T-cell (primary cell): ENCODE data around the gene DCTPP1. TPM values are rescaled to one million over a fixed set of nuclear protein-coding genes. Genes with fewer than 3 reads are reported as not detected.
A peak's percentile ranks its signal among the peaks of the same experiment; 100 is the strongest.

ENCODE experiments used
- ATAC-seq, 4 experiments: fragments of 200-7000 bp in 3 of 4; fragments of 150-1000 bp in 1 of 4; cut with Tn5 transposase; replicated peaks in 1 of 4; 1 replicate in 3 of 4; 2 replicates in 1 of 4; pipeline ENCODE4 v1.10.0; 2021; ENCODE audit warnings: moderate library complexity in 3 of 4, mild to moderate bottlenecking in 2 of 4, moderate number of reproducible peaks in 1 of 4
- CTCF ChIA-PET, 2 donors: fragments of 300-600 bp; sonication (Branson Sonifier 250); formaldehyde crosslinking; loops; one replicate each; lab custom pipeline; 2022; ENCODE audit warnings: antibody characterized with exemption in 2 of 2; lab: Charles Lee
- POLR2A ChIA-PET, 2 donors: fragments of 300-600 bp; sonication (Branson Sonifier 250); formaldehyde crosslinking; loops; one replicate each; lab custom pipeline; 2022; ENCODE audit warnings: antibody characterized with exemption in 2 of 2; lab: Charles Lee
- DNase-seq, 35 experiments: peaks; one replicate each; pipeline versions ENCODE4 v3.0.0 to v3.0.0-alpha.2; 2013 to 2023
- H3K27ac ChIP-seq: one replicate; pipeline ENCODE4 v1.5.1; 2013; ENCODE audit warnings: low read length
- H3K27me3 ChIP-seq, 2 experiments: replicated peaks in 1 of 2; 1 replicate in 1 of 2; 2 replicates in 1 of 2; pipeline versions ENCODE4 v1.6.1 to v1.7.0; 2013; ENCODE audit warnings: low read length in 1 of 2, mixed read lengths in 1 of 2; ENCODE audit not compliant: control insufficient read depth in 2 of 2, insufficient read depth in 2 of 2; ENCODE audit errors: extremely low read depth in 1 of 2
- H3K36me3 ChIP-seq, 2 donors: 1 replicate in 1 of 2; 2 replicates in 1 of 2; pipeline versions ENCODE4 v1.6.1 to v1.7.0; 2013; ENCODE audit warnings: low read length in 1 of 2; ENCODE audit not compliant: control insufficient read depth in 2 of 2, insufficient read depth in 1 of 2; ENCODE audit errors: extremely low read depth in 1 of 2
- H3K4me1 ChIP-seq, 2 experiments: 1 replicate in 1 of 2; 2 replicates in 1 of 2; pipeline versions ENCODE4 v1.6.1 to v1.7.0; 2013; ENCODE audit warnings: low read length in 2 of 2, mixed read lengths in 1 of 2; ENCODE audit not compliant: insufficient read depth in 2 of 2, control insufficient read depth in 1 of 2; ENCODE audit errors: extremely low read depth in 1 of 2
- H3K4me3 ChIP-seq, 2 donors: 1 replicate in 1 of 2; 2 replicates in 1 of 2; pipeline versions ENCODE4 v1.5.1 to v1.7.0; 2013; ENCODE audit warnings: mild to moderate bottlenecking in 2 of 2, low read length in 1 of 2, moderate library complexity in 1 of 2; ENCODE audit not compliant: control insufficient read depth in 1 of 2; ENCODE audit errors: extremely low read depth in 1 of 2
- H3K9me3 ChIP-seq: 2 replicates; pipeline ENCODE4 v1.7.0; 2013
- H3K27ac Mint-ChIP-seq, 2 donors: one replicate each; pipeline ENCODE4 v1.8.0; 2020 to 2021; ENCODE audit warnings: mild to moderate bottlenecking in 2 of 2, mixed read lengths in 2 of 2
- H3K27me3 Mint-ChIP-seq, 2 donors: one replicate each; pipeline ENCODE4 v1.8.0; 2021 to 2022; ENCODE audit warnings: mixed read lengths in 2 of 2
- H3K36me3 Mint-ChIP-seq: one replicate; pipeline ENCODE4 v1.8.0; 2021; ENCODE audit warnings: mixed read lengths
- H3K4me1 Mint-ChIP-seq, 3 donors: one replicate each; pipeline ENCODE4 v1.8.0; 2020 to 2022; ENCODE audit warnings: mixed read lengths in 3 of 3, mild to moderate bottlenecking in 1 of 3
- H3K4me3 Mint-ChIP-seq, 3 donors: one replicate each; pipeline ENCODE4 v1.8.0; 2020 to 2022; ENCODE audit warnings: mild to moderate bottlenecking in 3 of 3, mixed read lengths in 3 of 3, moderate library complexity in 3 of 3
- H3K9me3 Mint-ChIP-seq, 3 donors: one replicate each; pipeline ENCODE4 v1.8.0; 2020 to 2022; ENCODE audit warnings: mixed read lengths in 3 of 3
- WGBS: methylation state at CpG from one replicate; pipeline ENCODE4 v1.1.5; 2013; ENCODE audit warnings: missing lambda C conversion rate; ENCODE audit not compliant: insufficient coverage; 5-methylcytosine and 5-hydroxymethylcytosine counted together
- total RNA-seq, 35 experiments: library from RNA in 6 of 35; stranded (reverse) in 6 of 35; fragments of 120-200 nt in 1 of 35; gene quantifications; one replicate each; pipeline versions ENCODE4 v1.2.1 to v1.2.4 and lab custom pipeline; 2013 to 2026

DCTPP1 gene
- total RNA-seq, 5 donors from 2014 or later (not counting 1 experiment from before 2014, with no cell fraction given): 11.2 to 30.6 (median 24.7) TPM

DNA sequence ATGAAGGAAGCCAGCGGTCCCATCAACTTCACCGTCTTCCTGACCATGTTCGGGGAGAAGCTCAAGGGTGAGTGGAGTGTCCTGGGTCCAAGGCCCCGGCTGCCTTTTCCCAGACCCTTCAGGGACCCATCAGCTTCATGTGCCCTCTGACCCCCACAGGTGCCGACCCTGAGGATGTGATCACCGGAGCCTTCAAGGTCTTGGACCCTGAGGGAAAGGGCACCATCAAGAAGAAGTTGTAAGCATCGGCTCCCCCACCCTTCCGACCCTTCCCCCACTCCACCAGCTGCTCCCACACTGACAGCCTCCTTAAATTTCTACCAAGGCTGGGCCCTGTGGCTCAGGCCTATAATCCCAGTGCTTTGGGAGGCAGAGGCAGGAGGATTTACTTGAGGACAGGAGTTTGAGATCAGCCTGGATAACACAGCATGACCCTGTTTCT is 53.3 kb downstream of the DCTPP1 start:
- Mint-ChIP-seq H3K9me3 (no peaks in the 10 kb centered on the region), H3K4me3 (peak overlapping the region in 1 of 3 donors; percentile 100), H3K27ac (peak overlapping the region; percentile 78 to 100), H3K27me3 (no peaks in the 10 kb centered on the region), H3K4me1 (peaks cover 52 to 54% (median 54%) of the 10 kb centered on the region in 3 donors), H3K36me3 (peaks cover 8% of the 10 kb centered on the region)
- Histone ChIP-seq H3K9me3 (no peaks in the 10 kb centered on the region), H3K4me3 (no peak overlapping the region), H3K36me3 (peaks cover 0 to 19% of the 10 kb centered on the region in 2 donors), H3K27ac (peak overlapping the region; percentile 99), H3K27me3 (no peaks in the 10 kb centered on the region), H3K4me1 (peaks cover 13 to 61% of the 10 kb centered on the region in 2 experiments)
- ChIA-PET CTCF (interaction anchor here in 1 of 2 donors (0.6 kb wide), 1 partner anchor 73 kb away, joined by 3 read pairs; no protein-coding TSS in a partner anchor), POLR2A (interaction anchor here in 1 of 2 donors (0.6 kb wide), 1 partner anchor 22 kb away, joined by 3 read pairs; no protein-coding TSS in a partner anchor)
- DNase-seq (no peak), ATAC-seq (no peak)
- WGBS: 100% methylated on average over 3 of the region's 8 CpGs

DNA sequence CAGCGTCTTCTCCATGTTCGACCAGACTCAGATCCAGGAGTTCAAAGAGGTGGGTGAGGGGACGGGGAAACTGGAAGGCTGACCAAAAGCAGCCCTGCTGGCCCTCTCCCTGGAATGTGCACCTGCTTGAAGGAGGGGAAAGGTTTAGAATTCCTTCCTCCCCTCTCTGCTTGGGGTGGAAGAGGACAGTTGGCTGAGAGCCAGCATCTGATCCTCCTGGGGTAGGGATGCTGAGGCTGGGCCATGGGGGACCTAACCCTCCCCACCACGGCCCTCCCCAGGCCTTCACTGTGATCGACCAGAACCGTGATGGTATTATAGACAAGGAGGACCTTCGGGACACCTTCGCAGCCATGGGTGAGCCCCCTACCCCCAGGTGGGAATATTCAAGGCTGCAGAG is 54.0 kb downstream of the DCTPP1 start:
- no peaks in the 10 kb centered on the region for H3K27me3 Mint-ChIP-seq
- ChIA-PET POLR2A (interaction anchor here in 1 of 2 donors (0.6 kb wide), 1 partner anchor 47 kb away, joined by 3 read pairs; no protein-coding TSS in a partner anchor), CTCF (interaction anchor here in 1 of 2 donors (0.6 kb wide), 1 partner anchor 74 kb away, joined by 3 read pairs; no protein-coding TSS in a partner anchor)
- H3K36me3 ChIP-seq: peaks cover 0 to 14% of the 10 kb centered on the region in 2 donors
- no peak overlapping the region for H3K4me3 Mint-ChIP-seq
- ATAC-seq: no peak
- H3K9me3 Mint-ChIP-seq: no peaks in the 10 kb centered on the region
- no peaks in the 10 kb centered on the region for H3K27me3 ChIP-seq
- H3K27ac ChIP-seq: peak overlapping the region; percentile 99
- peaks cover 52 to 54% (median 53%) of the 10 kb centered on the region in 3 donors for H3K4me1 Mint-ChIP-seq
- H3K36me3 Mint-ChIP-seq: peaks cover 8% of the 10 kb centered on the region
- peak overlapping the region; percentile 55 to 78 for H3K27ac Mint-ChIP-seq
- no peak overlapping the region for H3K4me3 ChIP-seq
- H3K9me3 ChIP-seq: no peaks in the 10 kb centered on the region
- 97% methylated on average over 5 of the region's 8 CpGs for whole genome bisulfite sequencing
- H3K4me1 ChIP-seq: peaks cover 12 to 60% of the 10 kb centered on the region in 2 experiments
- DNase-seq: no peak

DNA sequence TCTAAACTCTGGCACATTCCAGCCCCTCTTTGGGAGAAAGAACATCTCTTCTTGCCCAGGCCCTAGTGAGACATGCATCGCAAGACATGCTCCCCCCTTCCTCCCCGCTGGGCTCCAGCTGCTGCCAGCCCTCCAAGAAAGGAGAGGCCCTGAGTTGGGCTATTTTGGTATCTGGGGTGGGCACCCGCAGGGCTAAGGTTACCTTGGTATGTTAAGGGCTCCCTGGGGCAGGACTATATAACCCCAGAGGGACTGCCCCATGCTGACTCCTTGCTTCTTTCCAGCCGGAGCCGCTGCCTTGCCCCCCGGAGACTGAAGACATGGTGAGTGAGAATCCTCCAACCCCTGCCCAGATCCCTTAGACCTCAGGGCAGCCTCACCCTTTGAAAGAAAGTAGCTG is 55.3 kb downstream of the DCTPP1 start, which contains the start of gene MYL11:
Gene MYL11, plus strand, starts transcription at position 265 of the 400 bp plus-strand sequence. Its CDS starts 56 bp downstream, at position 321.
- peaks cover 7 to 49% of the 10 kb centered on the region in 2 experiments for H3K4me1 ChIP-seq

More for the DNA sequence above, 55.3 kb downstream of the DCTPP1 start, which contains the start of gene MYL11:
- no peaks in the 10 kb centered on the region for H3K27me3 ChIP-seq
- Mint-ChIP-seq H3K4me3 (peak within 1 kb of the TSS in 2 of 3 donors; percentile 10 to 13), H3K27ac (peak within 1 kb of the TSS; percentile 61 to 78), H3K9me3 (no peaks in the 10 kb centered on the region), H3K27me3 (no peaks in the 10 kb centered on the region), H3K36me3 (peaks cover 3% of the 10 kb centered on the region), H3K4me1 (peaks cover 40 to 42% (median 40%) of the 10 kb centered on the region in 3 donors)
- peaks cover 0 to 5% of the 10 kb centered on the region in 2 donors for H3K36me3 ChIP-seq
- no peak within 1 kb of the TSS for H3K27ac ChIP-seq
- no peaks in the 10 kb centered on the region for H3K9me3 ChIP-seq
- ChIA-PET CTCF (no interaction called here), POLR2A (no interaction called here)
- DNase-seq: no peak
- ATAC-seq: no peak
- H3K4me3 ChIP-seq: no peak within 1 kb of the TSS
- WGBS: 93% methylated on average over 3 of the region's 6 CpGs

Other genes starting within 250 kb of the DCTPP1 start
- gene CORO1A, start 246.4 kb downstream of the DCTPP1 start, total RNA-seq: 1,000 to 10,000 TPM in 2 of 5 donors, 100 to 1,000 TPM in 3; 708 to 1,286 (median 987) TPM
- gene BOLA2B, start 236.4 kb downstream of the DCTPP1 start, total RNA-seq: 100 to 1,000 TPM in 3 of 5 donors, 10 to 100 TPM in 2; 47.0 to 115 (median 100) TPM
- 100 to 1,000 TPM in 2 of 5 donors, 10 to 100 TPM in 3; 31.6 to 114 (median 86.4) TPM for gene SLX1A, start 236.2 kb downstream of the DCTPP1 start, total RNA-seq
- 10 to 100 TPM; 25.8 to 42.6 (median 30.8) TPM for gene SULT1A3, start 230.8 kb downstream of the DCTPP1 start, total RNA-seq
- 10 to 100 TPM; 15.7 to 43.6 (median 29.2) TPM for gene NPIPB13, start 181.6 kb downstream of the DCTPP1 start, total RNA-seq
- 10 to 100 TPM; 38.9 to 80.3 (median 73.3) TPM for gene CD2BP2, start 74.7 kb downstream of the DCTPP1 start, total RNA-seq
- 10 to 100 TPM; 24.0 to 60.1 (median 52.5) TPM for gene TBC1D10B, start 59.5 kb downstream of the DCTPP1 start, total RNA-seq
- gene MYL11, start 55.2 kb downstream of the DCTPP1 start, total RNA-seq: 1 to 10 TPM in 2 of 5 donors, under 1 TPM in 1, not detected in 2; 0.91 to 1.3 (median 1.1) TPM
- gene SEPTIN1, start 47.5 kb downstream of the DCTPP1 start, total RNA-seq: 100 to 1,000 TPM; 191 to 259 (median 229) TPM
- 10 to 100 TPM in 3 of 5 donors, 1 to 10 TPM in 2; 7.3 to 17.5 (median 16.4) TPM for gene ZNF48, start 34.6 kb downstream of the DCTPP1 start, total RNA-seq
- 1 to 10 TPM; 1.3 to 6.6 (median 6.2) TPM for gene ZNF771, start 22.4 kb downstream of the DCTPP1 start, total RNA-seq
- 10 to 100 TPM; 21.3 to 50.2 (median 47.8) TPM for gene SEPHS2, start 15.8 kb upstream of the DCTPP1 start, total RNA-seq
- gene ITGAL, start 42.7 kb upstream of the DCTPP1 start, total RNA-seq: 100 to 1,000 TPM; 322 to 640 (median 518) TPM
- 1 to 10 TPM; 5.0 to 8.3 (median 7.2) TPM for gene ZNF768, start 96.5 kb upstream of the DCTPP1 start, total RNA-seq
- 10 to 100 TPM in 3 of 5 donors, 1 to 10 TPM in 2; 6.8 to 17.4 (median 14.2) TPM for gene ZNF747, start 104.8 kb upstream of the DCTPP1 start, total RNA-seq
- gene ZNF764, start 128.3 kb upstream of the DCTPP1 start, total RNA-seq: 10 to 100 TPM; 14.9 to 33.9 (median 27.3) TPM
- gene ZNF688, start 141.7 kb upstream of the DCTPP1 start, total RNA-seq: 10 to 100 TPM; 11.9 to 25.9 (median 20.7) TPM
- gene ZNF785, start 155.7 kb upstream of the DCTPP1 start, total RNA-seq: 10 to 100 TPM; 11.7 to 30.9 (median 26.6) TPM
- gene ZNF689, start 180.4 kb upstream of the DCTPP1 start, total RNA-seq: 10 to 100 TPM; 11.0 to 13.7 (median 12.4) TPM
- gene PRR14, start 220.9 kb upstream of the DCTPP1 start, total RNA-seq: 100 to 1,000 TPM in 2 of 5 donors, 10 to 100 TPM in 3; 57.9 to 121 (median 89.6) TPM
- gene FBRS, start 228.4 kb upstream of the DCTPP1 start, total RNA-seq: 100 to 1,000 TPM; 159 to 186 (median 167) TPM